NCI-H1417 treated with DMSO at 0.1 percent for 48 hours (cell line): Measurements from ENCODE around the gene ABHD12B.
"Not testable (repeated sequence)": the region's sequence is repeated elsewhere in the genome, so short reads cannot be mapped to it uniquely, and the experiment has no call there.

Experiments
- DNase-seq: peaks from one replicate; lab custom pipeline; 2025; lab: John Stamatoyannopoulos, UW

ABHD12B gene

DNA sequence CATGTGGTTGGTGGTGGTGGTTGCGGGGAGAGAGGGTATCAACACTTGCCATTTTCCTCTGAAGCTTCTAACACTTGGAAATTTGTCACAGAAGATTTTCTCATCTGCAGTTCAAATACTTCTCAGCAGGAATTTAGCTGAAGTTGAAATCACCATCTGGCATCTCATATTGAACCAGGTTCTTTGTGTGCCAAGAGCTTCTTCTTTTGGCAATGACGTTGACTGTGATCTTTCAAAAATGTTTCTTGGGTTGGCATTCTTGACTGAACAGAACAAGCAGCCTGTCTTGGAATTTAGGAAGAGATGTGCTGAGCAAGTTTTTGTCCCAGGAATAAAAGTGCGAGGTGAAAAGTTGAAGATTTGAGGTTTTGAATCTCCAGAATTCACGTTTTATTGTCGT lies 32.2 kb upstream of the ABHD12B start:
- DNase-seq, result no peak

DNA sequence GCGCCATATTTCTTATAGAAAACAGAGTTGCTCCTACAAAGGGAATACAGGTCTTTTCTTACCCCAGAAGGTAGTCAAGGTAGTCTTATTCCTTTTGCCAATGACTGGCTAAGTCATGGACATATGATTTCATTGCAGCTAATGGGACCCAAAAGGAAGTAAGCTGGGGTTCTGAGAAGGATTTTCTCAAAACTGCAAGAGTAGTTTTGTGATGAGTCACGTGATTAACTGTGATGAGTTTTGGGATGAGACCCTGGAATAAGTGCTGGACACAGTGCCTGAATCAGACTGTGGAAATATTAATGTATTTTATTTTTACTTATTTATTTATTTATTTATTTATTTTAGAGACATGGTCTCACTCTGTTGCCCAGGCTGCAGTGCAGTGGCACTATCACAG lies 27.5 kb upstream of the ABHD12B start:
- DNase-seq, result no peak

DNA sequence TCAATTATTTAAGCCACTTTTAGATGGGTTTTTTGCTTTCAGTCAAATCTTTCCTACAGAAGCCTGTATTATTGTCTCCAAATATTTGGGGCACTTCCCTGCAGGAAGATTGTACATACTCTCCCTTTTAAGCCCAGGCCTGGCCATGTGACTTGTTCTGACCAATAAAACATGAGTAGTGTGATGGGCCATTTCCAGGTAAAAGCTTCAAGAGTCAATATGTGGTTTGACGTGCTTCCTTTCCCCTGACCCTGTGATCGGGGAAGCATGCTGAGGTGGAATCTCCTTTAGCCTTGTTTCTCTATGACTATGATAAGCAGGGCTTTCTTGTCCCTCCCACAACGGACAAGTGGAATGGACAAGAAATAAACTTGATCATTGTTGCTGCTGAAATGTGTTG lies 26.7 kb upstream of the ABHD12B start:
- DNase-seq, result no peak

DNA sequence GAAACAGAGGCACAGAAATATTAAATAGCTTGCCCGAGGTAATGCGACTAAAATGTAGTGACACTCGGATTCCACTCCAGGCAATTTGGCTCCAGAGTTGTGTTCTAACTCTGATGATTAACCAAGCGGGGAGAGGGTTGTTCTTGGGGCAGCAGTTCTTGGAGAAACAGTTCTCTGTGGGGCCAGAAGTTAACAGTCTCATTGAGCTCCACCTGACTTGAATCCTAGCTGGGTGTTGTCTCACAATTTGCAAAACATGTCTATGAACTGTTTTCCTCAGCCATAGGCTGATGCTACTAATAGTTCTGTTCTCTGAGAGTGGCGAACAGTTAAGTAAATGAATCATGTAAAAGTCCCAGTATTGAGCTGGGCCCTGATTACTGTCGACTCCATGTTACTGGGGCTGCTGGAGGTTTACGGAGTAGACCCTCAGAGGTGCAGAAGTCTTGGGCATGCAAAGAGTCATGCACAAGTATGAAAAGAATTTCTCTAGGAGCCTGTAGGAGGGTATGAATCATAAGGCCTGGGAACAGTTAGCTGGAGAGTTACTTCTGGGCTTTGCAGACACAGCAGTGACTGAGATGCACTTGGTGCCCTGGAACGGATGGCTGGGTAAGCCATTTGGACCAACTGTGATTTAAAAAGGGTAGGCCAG lies 25.5 kb upstream of the ABHD12B start:
- no peak for DNase-seq

DNA sequence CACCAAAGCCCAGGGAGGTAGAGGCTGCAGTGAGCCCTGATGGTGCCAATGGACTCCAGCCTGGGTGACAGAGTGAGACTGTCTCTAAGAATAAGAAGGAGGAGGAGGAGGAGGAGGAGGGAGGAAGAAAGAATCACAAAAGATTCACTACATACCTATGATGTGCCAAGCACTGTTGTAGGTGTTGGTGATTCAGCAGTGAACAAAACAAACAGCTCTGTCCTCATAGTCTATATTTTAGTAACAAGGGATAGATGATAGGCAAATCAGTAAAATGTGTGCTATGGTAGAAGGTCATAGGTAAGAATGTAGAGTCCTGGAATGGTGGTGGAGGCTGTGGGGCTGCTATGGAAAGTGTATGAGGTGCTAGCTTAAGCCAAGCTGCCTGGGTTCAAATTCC lies 18.0 kb upstream of the ABHD12B start:
- DNase-seq, result no peak

DNA sequence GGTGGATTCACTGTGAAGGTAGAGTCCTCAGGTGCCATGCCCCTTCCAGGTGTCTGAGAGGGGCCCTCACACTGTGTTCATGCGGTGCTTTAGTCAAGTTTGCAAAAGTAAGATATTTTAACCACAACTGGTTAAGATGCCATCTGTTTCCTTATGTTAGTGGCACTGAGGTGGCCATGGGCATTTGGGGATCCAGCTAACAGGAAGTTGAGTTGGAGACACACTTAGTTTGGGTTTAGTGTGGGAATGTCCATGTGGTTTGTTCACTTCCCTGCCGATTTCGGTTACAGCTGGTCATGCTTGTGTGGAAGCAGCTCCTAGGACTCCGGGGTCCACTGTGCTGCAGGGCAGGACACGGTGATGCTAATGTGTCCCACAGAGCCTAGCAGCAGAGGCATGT lies 17.3 kb upstream of the ABHD12B start:
- DNase-seq, result no peak

DNA sequence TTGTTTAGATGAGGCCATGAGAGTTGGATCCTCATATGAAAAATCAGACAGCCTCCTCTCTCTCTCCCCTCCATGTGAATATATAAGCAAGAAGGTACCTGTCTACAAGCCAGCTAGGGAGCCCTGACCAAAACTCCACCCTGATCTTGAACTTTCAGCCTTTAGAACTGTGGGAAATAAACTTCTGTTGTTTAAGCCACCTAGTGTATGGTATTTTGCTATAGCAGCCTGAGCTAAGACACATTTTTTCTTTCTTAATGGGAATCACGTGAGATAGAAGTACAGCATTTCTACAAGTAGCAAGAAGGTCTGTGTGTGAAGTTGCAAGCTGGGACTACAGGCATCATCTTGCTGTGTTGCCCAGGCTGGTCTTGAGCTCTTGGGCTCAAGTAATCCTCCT lies 16.3 kb upstream of the ABHD12B start:
- DNase-seq, result no peak

DNA sequence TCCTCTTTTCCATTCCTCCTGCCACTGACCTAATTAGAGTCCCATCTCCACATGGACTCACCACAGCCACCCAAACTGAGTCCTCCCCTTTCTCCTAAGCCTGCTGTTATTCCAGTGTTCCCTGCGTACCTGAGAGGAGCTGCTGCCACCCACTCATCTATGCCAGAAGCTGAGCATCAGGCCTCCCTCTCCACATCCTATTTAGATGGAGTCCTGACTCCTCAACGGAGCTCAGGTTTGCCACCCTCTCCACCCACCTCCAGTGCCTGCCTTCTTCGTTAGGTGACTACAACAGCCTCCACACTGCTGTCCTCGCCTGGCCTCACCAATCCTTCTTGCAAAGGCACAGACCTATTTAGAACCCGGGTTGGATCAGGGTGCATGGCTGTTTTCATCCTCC lies 15.2 kb upstream of the ABHD12B start:
- no peak for DNase-seq

DNA sequence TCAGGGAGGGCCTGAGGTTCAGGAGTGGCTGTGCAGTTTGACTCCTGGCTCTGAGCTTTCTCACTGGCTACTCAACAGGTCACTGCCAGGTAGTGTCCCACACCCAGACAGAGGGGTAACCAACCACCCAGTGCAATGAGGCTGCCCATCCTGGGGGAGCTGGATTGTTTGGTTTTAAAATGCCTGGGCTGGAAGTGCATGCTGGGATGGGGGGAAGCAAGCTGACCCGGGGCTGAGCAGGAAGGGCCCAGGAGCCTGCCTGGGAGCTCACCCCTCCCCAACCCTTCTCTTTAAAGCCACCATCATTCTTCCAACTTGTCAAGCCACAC lies 12.6 kb upstream of the ABHD12B start:
- DNase-seq, result no peak

DNA sequence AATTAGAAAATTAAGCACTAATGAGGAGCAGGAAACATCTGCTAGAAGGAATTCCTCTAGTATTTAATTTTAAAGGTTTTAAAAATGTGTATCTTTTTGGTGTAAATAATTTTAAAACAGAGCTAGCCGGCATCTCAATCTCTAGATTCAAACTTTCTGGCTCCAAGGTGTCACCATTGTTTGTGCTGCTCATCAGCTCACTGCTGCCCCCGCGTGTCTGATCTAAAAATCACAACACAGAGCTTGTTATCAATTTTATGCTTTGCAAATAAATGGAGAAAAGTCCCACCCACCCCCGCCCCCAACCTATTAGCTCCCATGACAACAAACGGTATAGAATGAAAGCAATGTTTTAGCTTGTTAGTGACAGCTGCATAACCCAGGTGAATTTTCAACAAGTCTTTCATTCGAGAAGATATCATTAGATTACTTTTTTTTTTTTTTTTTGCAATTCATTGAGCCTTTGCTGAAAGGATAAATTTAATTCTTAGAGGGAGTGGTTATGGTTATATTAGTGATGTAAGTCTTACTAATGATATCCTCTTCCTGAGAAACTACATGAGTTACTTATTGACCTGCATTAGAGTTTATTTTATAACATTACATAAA lies 11.3 kb upstream of the ABHD12B start:
- peak; percentile 73 for DNase-seq

DNA sequence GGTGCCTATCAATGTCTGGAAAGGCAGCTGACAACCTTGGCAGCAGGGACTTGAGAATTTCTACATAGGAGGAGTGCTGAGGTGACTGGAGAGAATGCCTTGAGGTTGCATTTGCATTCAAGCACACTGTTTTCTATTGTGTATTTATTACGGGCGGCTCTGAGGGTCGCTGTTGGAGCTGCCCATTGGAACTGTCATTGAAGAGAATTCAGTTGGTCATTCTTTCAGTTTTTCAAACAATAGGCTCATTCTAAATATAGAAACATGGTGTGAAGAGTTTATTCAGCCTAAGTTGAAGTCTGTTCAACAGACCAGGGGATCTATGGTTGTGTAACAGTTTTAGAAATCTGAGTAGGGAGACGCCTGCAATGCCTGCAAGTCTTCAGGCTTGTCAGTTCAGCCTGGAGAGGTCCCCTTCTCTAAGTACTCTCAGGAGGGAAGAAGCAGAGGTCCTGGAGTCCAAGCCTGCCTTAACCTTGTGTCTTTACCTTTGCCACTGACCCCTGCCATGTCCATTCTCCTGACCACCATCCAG lies 9.8 kb upstream of the ABHD12B start:
- no peak for DNase-seq

DNA sequence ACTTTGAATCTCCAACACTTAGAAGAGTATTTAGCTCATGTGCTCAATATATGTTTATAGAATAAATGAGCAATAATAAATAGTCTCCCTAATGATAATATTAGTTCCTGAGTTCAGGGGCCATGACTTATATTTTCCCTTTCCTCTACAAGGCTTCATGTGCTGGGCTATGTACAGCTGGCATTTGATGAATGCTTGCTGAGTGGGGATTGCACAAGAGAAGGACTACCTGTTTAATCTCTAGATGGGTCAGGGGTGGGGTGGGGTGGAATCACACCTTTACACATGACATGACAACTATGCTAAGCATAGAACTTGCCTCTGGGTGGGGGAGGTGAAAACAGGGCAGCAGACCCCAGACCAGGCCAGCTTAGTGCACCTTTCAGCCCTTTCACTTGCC lies 7.6 kb upstream of the ABHD12B start:
- no peak for DNase-seq

DNA sequence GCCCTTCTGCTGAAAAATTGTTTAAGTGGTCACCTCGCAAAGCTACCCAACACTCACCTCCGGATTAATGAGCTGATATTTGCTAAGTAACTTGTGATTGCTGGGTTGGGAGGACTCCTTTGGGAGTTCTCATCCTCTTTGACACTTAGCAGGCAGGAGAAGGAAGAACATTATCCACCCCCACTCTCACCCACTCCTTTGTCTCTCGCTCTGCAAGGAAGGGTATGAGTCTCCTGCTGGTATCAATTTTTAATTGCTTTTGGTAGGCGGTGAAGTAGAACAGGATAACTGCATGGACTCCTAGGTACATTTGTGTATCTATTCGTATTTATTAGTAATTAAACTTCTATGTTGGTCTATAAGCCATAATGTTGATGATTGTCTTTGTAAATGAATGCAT lies 6.9 kb upstream of the ABHD12B start:
- no peak for DNase-seq

DNA sequence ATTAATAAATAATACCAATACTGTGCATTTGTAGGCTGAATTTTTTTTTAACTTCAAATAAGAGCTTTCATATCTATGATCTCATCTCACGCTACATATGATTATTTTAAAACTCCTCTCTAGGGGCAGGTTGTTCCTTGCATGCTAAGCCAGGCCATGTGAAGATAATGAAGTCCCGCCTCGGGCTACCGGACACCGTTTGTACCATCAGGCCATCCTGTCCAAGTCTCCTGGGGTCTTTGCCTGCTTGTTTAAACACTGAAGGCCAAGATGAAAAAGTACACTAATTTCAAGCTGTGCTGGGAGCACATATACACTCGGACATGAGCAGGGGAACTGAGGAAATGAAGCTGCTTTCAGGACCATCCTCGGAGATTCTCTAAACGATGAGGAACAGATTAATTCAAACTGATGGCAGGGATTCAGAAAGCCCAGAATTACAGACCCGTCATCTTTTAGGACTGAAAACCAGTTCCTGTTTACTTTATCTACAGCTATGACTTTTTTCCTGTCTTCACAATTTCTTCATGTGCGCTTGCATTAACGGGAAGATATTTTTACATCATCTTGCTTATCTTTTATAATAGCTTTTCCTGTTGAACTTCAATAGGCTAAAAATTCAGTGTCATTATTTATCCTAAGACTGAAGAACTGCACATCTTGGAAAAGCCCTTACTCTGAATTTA lies 6.3 kb upstream of the ABHD12B start:
- no peak for DNase-seq

DNA sequence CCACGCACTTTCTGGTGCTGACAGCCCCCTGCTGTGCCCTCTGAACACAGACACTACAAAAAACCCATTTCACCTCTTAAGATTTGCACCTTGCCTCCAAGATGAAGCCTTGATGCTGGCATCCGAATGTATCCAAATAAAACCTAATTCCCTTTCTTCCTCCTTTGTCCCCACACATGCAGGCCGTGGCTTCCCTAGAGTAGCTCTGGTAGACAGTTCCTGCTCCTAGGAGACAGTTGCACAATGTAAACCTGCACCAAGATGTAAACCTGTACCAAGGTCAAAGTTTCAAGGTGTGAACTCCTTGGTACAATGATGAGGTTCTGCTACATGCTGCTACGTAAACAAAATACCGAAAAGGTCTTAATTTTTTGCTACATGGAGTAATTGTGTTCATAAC lies 625 bp upstream of the ABHD12B start:
- DNase-seq, result no peak

DNA sequence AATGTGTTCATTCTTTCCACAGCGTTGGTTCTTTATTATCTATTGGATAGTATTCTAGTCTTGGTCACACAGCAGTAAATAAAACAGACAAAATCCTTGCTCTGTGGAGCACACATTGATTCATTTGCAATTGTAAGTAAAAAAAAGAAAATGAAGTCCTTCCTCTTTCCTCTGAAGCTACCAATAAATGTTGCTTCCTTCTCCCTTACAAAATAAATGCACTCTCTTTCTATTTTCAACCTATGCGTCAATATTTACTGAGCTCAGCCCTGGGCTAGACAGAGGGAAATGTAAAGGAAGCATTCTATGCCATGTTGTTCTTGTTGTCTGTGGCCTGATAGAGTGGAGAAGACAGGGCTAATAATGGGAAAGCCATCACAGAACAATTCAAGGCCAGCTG lies 2.9 kb downstream of the ABHD12B start:
- no peak for DNase-seq

DNA sequence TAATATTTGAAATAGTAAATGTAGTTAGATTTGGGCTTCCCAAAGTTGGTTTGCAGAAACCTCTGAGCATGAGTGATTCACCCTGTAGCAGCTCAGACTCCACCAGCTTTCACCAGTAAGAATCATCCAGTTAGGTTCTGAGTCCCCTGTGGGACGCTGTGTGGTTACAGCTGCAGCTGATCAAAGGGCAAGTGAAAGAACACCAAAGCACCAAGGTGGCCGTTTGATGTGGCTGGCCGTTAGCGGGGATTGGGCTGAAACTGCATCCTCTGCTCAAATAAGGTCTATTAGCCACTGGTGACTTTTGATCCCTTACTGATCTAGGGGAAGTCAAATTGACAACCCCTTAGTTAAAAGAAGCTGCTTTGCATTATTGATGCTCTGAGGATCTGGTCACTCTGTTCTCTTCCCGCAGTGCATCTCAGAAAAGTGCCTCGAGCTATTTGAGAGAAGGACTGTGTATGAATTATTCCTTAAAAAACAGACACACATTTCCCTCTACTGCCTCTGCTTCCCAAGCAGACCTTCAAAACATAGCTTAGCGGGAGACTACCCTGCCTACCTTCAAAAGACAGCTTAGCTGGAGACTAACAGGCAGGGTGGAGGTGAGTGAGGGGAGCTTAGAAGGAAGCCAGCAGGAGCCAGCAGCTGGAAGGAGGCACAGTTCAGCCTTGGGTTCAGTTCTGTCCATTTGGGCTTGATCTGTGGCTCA lies 3.7 kb downstream of the ABHD12B start:
- DNase-seq, result no peak

DNA sequence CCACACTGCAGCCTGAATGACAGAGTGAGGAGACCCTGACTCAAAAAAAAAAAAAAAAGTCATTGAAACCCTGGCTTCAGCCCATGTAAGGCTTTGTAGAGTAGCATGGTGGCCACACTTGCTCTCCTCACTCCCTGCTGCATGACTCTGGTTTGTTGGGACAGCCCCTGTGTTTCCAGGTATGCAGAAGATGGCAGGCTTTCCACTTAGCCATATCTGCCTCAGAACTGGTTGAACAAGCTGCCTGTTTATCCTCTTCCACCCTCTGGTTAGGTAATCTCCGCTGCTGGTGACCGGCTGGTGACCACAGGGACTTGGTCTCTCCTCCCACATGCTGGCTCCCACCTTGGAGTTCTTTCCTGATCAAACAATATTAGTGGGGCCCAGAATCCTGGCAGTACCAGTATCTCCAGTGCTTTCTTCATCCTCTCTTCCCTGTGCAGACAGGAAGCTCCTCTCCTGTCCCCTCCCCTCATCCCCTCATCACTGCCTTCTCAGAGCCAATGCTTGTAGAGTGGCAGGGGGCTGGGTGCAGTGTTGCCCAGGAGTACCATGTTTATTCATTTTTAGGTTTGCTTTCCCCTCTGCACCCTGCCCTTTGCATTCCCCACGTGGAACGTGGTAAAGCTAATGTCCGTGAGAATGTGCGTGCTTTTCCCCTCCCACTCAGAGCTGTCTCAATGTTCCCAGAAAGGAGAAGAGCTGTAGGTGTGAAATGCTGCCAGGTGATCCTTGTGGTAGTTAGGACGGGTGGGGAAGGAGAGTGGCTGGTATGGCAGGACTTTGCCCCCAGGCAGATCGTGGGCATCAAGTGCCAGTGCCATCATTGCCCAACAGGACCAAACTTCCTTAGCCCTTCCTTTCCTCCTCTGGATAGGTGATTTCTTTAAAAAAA lies 11.3 kb downstream of the ABHD12B start:
- no peak for DNase-seq

DNA sequence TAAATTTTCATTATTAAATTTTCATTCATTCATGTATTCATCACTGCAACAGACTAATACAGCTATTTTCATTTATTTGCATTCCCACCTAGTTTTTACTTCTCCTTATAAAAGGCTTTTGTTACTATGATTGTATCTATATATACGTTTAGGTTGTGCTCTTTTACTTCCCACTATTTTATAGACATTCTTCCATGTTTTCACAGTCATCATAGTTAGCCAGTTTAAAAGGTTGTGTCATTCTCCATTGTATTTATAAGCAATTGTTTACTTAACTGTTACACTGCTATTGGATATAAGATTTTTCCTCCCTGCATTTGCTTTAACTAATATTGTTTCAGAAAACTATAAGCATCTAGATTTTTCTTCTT lies 12.0 kb downstream of the ABHD12B start:
- no peak for DNase-seq

DNA sequence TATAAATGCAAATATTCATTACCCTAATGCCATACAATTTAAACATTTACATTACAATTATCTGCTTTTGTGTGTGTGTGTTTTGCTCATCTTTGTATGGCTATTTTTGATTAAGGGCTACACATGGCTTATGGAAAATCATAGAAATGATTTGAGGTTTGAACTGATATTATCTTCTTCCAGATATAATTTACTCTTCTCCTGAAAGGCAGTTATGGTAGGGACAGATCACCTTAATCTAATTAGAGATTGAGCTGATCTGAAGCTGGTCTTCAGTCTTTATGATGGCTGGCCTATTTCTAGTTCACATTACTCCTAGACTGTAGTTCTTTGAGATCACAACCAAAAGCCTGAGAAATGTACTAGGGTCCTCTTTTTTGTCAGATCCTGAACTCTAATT lies 15.6 kb downstream of the ABHD12B start:
- no peak for DNase-seq

DNA sequence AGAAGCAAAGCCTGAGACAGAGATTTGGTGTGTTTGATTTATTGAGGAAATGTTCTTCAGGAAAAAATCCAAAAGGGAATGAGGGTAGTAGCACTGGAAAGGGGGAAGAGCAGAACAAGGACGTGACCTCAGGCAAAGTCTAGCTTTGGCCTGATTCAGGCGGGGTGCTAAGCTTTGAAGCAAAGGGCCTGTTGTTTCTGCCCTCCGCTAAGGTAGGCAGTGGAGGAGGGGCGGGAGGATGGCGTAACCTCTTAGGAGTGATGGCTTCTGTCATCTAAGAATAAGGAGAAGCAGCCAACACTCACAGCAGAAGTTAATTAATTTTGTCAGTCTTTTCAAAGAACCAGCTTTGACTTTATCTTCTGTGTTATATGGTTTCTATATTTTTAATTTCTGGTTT lies 20.4 kb downstream of the ABHD12B start:
- no peak for DNase-seq

DNA sequence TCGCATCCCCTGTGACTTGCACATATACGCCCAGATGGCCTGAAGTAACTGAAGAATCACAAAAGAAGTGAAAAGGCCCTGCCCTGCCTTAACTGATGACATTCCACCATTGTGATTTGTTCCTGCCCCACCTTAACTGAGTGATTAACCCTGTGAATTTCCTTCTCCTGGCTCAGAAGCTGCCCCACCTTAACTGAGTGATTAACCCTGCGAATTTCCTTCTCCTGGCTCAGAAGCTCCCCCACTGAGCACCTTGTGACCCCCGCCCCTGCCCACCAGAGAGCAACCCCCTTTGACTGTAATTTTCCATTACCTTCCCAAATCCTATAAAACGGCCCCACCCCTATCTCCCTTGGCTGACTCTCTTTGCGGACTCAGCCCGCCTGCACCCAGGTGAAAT lies 24.6 kb downstream of the ABHD12B start:
- not testable (repeated sequence) for DNase-seq
